A549 (cell line): ENCODE measurements around the gene CBR4. TPM values are rescaled to one million over a fixed set of nuclear protein-coding genes. Genes with fewer than 3 reads are reported as not detected.

Source experiments
- ATAC-seq, 2 experiments: fragments of 200-7000 bp in 1 of 2; fragments of >200 bp in 1 of 2; cut with Nextera tagmentation in 1 of 2; cut with Tn5 transposase in 1 of 2; 3 replicates each; pipeline versions ENCODE4 v1.8.0 to v1.9.1; 2018 to 2020; ENCODE audit warnings: mild to moderate bottlenecking in 1 of 2, moderate library complexity in 1 of 2
- CTCF ChIA-PET: fragments of 300-600 bp; sonication (Branson Sonifier 250); formaldehyde crosslinking; extraction: SDS; loops from one replicate; lab custom pipeline; 2021; ENCODE audit warnings: antibody characterized with exemption, inconsistent platforms; lab: Yijun Ruan, JAX
- POLR2A ChIA-PET: fragments of 350-600 bp; formaldehyde crosslinking; extraction: SDS; loops from one replicate; lab custom pipeline; 2021; ENCODE audit warnings: antibody characterized with exemption, inconsistent platforms; lab: Yijun Ruan, JAX
- DNase-seq, 2 experiments: peaks; one replicate each; pipeline versions ENCODE4 v3.0.0 to v3.0.0-alpha.2; 2011 to 2016; ENCODE audit warnings: low read depth in 1 of 2, low spot score in 1 of 2
- FAIRE-seq: peaks from 2 replicates; lab custom pipeline; 2011; peaks lifted over from hg19 to GRCh38; lab: Jason Lieb, UNC
- H3K27ac ChIP-seq, 2 experiments: fragments of >200 bp; sonication (Bioruptor Twin); formaldehyde crosslinking; 3 replicates each; pipeline ENCODE4 v1.5.1; 2016 to 2017
- H3K4me1 ChIP-seq: fragments of >200 bp; sonication (Bioruptor Twin); formaldehyde crosslinking; 3 replicates; pipeline ENCODE4 v1.6.1; 2016
- H3K4me2 ChIP-seq: fragments of >200 bp; sonication (Bioruptor Twin); formaldehyde crosslinking; 3 replicates; pipeline ENCODE4 v1.6.1; 2016
- H3K4me3 ChIP-seq: fragments of >200 bp; sonication (Bioruptor Twin); formaldehyde crosslinking; 3 replicates; pipeline ENCODE4 v1.5.1; 2016
- H3K9me3 ChIP-seq: fragments of >200 bp; sonication (Bioruptor Twin); formaldehyde crosslinking; 3 replicates; pipeline ENCODE4 v1.6.1; 2016
- CHD2 ChIP-seq: fragments of 150-350 bp; IDR thresholded peaks from 2 replicates; pipeline ENCODE4 v1.6.1; 2014; ENCODE audit warnings: low read length; ENCODE audit not compliant: partially characterized antibody
- CHD4 ChIP-seq: fragments of 200-600 bp; sonication (generic); IDR thresholded peaks from 2 replicates; pipeline ENCODE4 v1.6.1; 2016; ENCODE audit warnings: antibody characterized with exemption, mild to moderate bottlenecking, borderline replicate concordance
- ELK1 ChIP-seq: fragments of 150-350 bp; IDR thresholded peaks from 2 replicates; pipeline ENCODE4 v1.6.1; 2014; ENCODE audit warnings: low read depth, mild to moderate bottlenecking, low read length
- HMGXB4 ChIP-seq: fragments of 250-450 bp; sonication (Bioruptor Pico); IDR thresholded peaks from 2 replicates; pipeline ENCODE4 v1.5.0; 2021; ENCODE audit warnings: mild to moderate bottlenecking, moderate library complexity, borderline replicate concordance
- JUN ChIP-seq, 2 experiments: fragments of >200 bp; sonication (Bioruptor Twin); formaldehyde crosslinking; IDR thresholded peaks; 2 replicates in 1 of 2; 3 replicates in 1 of 2; pipeline ENCODE4 v1.6.1; 2016 to 2017
- KDM1A ChIP-seq: fragments of 200-600 bp; sonication (generic); IDR thresholded peaks from 2 replicates; pipeline ENCODE4 v1.6.1; 2016; ENCODE audit warnings: low read depth, mild to moderate bottlenecking
- MAX ChIP-seq: IDR thresholded peaks from 2 replicates; pipeline ENCODE4 v1.6.1; 2012
- NR3C1 ChIP-seq: fragments of >200 bp; sonication (Bioruptor Twin); formaldehyde crosslinking; IDR thresholded peaks from 3 replicates; pipeline ENCODE4 v1.6.1; 2017
- POLR2A ChIP-seq: IDR thresholded peaks from 2 replicates; pipeline ENCODE4 v1.6.1; 2012; ENCODE audit warnings: mild to moderate bottlenecking, low read length
- RAD21 ChIP-seq, 2 experiments: fragments of >200 bp in 1 of 2; sonication (Bioruptor Twin) in 1 of 2; formaldehyde crosslinking in 1 of 2; IDR thresholded peaks in 1 of 2; conservative IDR thresholded peaks in 1 of 2; 2 replicates in 1 of 2; 3 replicates in 1 of 2; pipeline ENCODE4 v1.6.1; 2012 to 2018; ENCODE audit warnings: inconsistent platforms in 1 of 2
- REST ChIP-seq: fragments of 200-600 bp; sonication (generic); IDR thresholded peaks from 2 replicates; pipeline ENCODE4 v1.6.1; 2016; ENCODE audit warnings: antibody characterized with exemption, mild to moderate bottlenecking, moderate library complexity
- SREBF2 ChIP-seq: fragments of 450-650 bp; IDR thresholded peaks from 2 replicates; pipeline ENCODE4 v1.6.1; 2014; ENCODE audit warnings: mild to moderate bottlenecking, moderate library complexity
- TP53 ChIP-seq: fragments of 250-450 bp; sonication (Bioruptor Pico); IDR thresholded peaks from 2 replicates; pipeline ENCODE4 v1.5.0; 2021; ENCODE audit warnings: mild to moderate bottlenecking, moderate library complexity
- ZSCAN20 ChIP-seq: fragments of 250-450 bp; sonication (Bioruptor Pico); IDR thresholded peaks from 2 replicates; pipeline ENCODE4 v1.8.0; 2022; ENCODE audit warnings: mild to moderate bottlenecking, moderate library complexity
- WGBS: methylation state at CpG from one replicate; pipeline ENCODE4 v1.1.6; 2017; ENCODE audit errors: missing lambda C conversion rate; 5-methylcytosine and 5-hydroxymethylcytosine counted together
- polyA plus RNA-seq, 4 experiments: library from polyadenylated mRNA; depleted of rRNA in 3 of 4; stranded (reverse); fragments of >200 nt; fragmentation: RNase III in 1 of 4; extraction: RNeasy Plus Mini Kit Qiagen cat#74134 plus additional on column Dnase treatment in 1 of 4; gene quantifications; 2 replicates in 3 of 4; 3 replicates in 1 of 4; pipeline ENCODE4 v1.2.3, GENCODE V29; 2011 to 2017

CBR4 gene
- polyA plus RNA-seq, 2 of the 4 experiments (the other 2 are of a cell fraction) = 8.9 to 9.3 TPM

GRCh38 chr4:169033660-169034059 lies 23.6 kb upstream of the CBR4 start:
- DNase-seq = peak in 1 of 2 experiments; percentile 54
- Histone ChIP-seq H3K4me3 (no peak overlapping the region), H3K4me1 (peaks cover 6% of the 10 kb centered on the region; the same call in 1 of the 3 replicates), H3K27ac (peak overlapping the region in 1 of 2 experiments; percentile 50; a peak in 1 of 6 replicates), H3K4me2 (no peak overlapping the region), H3K9me3 (no peaks in the 10 kb centered on the region)
- CTCF ChIA-PET = interaction anchor here (1.1 to 1.7 kb wide), 2 partner anchors 9 to 14 kb away, joined by 3 to 5 read pairs; no protein-coding TSS in a partner anchor
- POLR2A ChIA-PET = no interaction called here
- ATAC-seq = peak; percentile 72 to 91; a peak in 5 of 6 replicates
- WGBS = 80% methylated on average over 6 of the region's 6 CpGs
- TF ChIP-seq POLR2A = no peak
- no peak for TF ChIP-seq MAX
- TF ChIP-seq ZSCAN20 = no peak
- TF ChIP-seq RAD21 (conservative IDR thresholded peaks at IDR 0.05 in 1 of 2, IDR thresholded peaks at IDR 0.05 in 1 of 2) = no peak
- TF ChIP-seq CHD2 = no peak
- TF ChIP-seq SREBF2 = no peak
- TF ChIP-seq KDM1A = no peak
- TF ChIP-seq JUN (IDR thresholded peaks at IDR 0.05) = no peak
- TF ChIP-seq ELK1 = no peak
- no peak for TF ChIP-seq TP53 (CRISPR knock-in tag)
- no peak for FAIRE-seq

GRCh38 chr4:169032883-169033645 lies 23.0 kb upstream of the CBR4 start:
- ATAC-seq = no peak
- POLR2A ChIA-PET = no interaction called here
- no peak for FAIRE-seq

More at GRCh38 chr4:169032883-169033645, 23.0 kb upstream of the CBR4 start:
- WGBS = 89% methylated on average over 5 of the region's 5 CpGs
- no peak for TF ChIP-seq NR3C1
- TF ChIP-seq ZSCAN20 = no peak
- no peak for TF ChIP-seq CHD4
- TF ChIP-seq HMGXB4 (CRISPR knock-in tag) = no peak
- no peak for TF ChIP-seq MAX
- no peak for TF ChIP-seq REST
- no peaks in the 10 kb centered on the region for H3K9me3 ChIP-seq
- no peak overlapping the region for H3K4me2 ChIP-seq
- no peak overlapping the region for H3K4me3 ChIP-seq
- DNase-seq = no peak
- H3K27ac ChIP-seq = peak overlapping the region in 1 of 2 experiments; percentile 84; a peak in 1 of 6 replicates
- CTCF ChIA-PET = interaction anchor here (1.1 to 1.7 kb wide), 2 partner anchors 8 to 15 kb away, joined by 3 to 5 read pairs; no protein-coding TSS in a partner anchor
- peaks cover 6% of the 10 kb centered on the region; the same call in 1 of the 3 replicates for H3K4me1 ChIP-seq
